SHP77 (cell line): ENCODE results near the gene DUS2.

Experiments used
- DNase-seq, 2 experiments: peaks; one replicate each; lab custom pipeline; 2025; lab: John Stamatoyannopoulos, UW

Gene DUS2

GRCh38 chr16:68077866-68078700 lies 55.0 kb downstream of the DUS2 start:
- DNase-seq, result no peak

GRCh38 chr16:68078701-68079375 lies 55.8 kb downstream of the DUS2 start:
- DNase-seq, result no peak

DNA sequence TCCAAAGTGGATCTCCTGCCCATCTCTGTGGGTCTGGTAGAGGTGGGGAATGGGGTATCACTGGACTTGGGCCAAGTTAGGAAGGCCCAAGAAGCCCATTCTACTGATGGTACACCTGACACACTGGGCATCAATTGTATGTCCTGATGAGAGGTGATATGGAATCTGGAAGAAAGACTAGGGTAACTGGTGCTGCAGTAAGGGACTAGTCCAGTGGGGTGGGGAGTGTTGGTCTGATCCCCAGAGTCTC lies 56.2 kb downstream of the DUS2 start:
- DNase-seq, result no peak

- no peak for DNase-seq
Observed at GRCh38 chr16:68079626-68080344, 56.7 kb downstream of the DUS2 start.

GRCh38 chr16:68081861-68082628 lies 59.0 kb downstream of the DUS2 start:
- no peak for DNase-seq

DNA sequence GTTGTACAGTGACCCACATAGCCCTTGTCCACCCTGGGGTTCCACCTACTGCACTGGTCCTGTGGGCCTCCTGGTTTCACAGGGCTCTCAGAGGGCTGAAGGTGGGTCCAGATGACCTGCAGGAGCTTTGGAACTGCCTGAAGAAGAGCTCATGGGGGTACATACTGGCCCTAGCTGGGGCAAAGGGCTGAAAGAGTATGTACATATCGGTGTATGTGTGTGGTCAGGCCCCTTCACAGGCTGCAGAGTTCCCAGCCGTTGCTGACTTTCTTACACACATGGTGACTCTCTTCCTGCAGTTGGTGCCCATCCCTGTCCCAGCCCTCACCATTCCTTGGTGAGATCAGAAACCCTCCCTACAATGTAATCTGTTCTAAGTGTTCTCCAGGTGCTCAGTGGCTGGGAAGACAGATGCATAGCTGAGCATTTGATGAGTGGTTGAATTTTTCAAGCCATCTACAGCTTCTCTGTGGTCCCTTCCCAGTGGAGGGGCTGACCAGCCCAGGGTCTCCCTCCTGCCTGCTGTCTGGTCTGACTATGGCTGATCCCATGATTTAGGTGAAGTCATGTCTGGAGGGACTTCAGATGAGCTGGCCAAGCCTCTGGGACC lies 59.6 kb downstream of the DUS2 start:
- no peak for DNase-seq

GRCh38 chr16:68083239-68083781 lies 60.2 kb downstream of the DUS2 start:
- no peak for DNase-seq

DNA sequence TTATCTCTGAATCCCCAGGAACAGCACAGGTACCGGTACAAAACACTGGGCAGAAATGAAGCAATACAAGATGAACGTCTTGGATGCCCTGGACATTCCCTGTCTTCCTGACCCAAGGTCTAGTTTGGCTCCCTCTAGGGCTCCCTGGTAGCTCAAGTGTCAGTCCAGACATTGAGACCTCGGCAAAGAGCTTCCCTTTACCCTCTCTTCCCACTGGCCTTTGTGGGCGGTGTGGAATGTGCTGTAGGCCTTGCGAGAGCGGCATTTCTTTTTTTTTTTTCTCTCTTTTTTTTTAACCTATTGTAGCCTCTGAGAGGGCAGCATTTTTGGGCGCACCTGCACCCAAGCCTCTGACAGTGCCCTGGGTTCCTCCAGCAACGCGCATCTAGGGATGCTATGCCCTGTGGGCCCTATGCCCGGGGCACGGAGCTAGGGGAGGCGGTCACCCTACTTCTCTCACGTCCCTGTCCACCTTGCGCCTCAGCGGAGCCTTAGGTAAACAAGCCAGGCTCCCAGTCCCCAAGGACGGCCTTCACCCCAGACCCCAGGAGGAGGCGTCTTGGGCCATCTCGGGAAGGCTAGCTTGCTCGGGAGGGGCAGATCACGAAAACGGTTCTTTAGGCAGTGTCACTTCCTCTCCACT lies 60.9 kb downstream of the DUS2 start:
- DNase-seq, result peak in 1 of 2 experiments; percentile 18

DNA sequence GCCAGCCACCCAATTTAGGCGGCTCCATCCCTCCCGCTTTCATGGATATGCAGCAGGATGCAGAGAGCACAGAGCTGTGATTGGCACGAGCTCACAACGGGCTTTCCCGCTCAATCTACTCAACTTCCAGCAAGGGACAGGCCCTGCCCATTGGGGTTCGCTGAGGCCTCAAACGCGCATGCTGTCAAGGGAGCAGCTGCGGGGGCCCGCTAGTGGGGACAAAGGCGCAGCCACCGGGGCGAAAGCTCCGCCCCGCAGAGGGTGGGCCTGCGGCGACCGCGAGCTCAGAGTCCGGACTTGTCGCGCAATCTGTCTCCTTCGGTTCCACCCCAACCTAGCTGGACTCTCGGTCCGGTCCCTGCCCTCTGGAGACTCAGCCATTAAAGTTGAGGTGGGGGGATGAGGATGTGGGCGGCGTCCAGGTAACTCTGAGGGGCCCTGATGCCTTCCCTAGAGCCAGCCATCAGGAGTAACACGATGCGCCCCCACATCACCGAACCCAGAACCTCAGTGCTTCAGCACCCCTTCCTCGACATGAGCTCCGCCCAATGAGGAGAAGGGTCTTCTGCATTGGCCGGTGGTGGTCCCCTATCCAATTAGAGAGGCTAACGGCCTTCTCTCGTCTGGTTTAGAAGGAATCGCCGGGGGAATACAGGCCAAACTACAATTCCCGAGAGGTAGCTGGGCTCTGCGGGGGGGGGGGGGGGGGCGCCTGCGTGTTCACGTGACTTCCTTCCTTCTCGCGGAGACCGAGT lies 61.6 kb downstream of the DUS2 start:
- DNase-seq, result peak; percentile 92 to 93

DNA sequence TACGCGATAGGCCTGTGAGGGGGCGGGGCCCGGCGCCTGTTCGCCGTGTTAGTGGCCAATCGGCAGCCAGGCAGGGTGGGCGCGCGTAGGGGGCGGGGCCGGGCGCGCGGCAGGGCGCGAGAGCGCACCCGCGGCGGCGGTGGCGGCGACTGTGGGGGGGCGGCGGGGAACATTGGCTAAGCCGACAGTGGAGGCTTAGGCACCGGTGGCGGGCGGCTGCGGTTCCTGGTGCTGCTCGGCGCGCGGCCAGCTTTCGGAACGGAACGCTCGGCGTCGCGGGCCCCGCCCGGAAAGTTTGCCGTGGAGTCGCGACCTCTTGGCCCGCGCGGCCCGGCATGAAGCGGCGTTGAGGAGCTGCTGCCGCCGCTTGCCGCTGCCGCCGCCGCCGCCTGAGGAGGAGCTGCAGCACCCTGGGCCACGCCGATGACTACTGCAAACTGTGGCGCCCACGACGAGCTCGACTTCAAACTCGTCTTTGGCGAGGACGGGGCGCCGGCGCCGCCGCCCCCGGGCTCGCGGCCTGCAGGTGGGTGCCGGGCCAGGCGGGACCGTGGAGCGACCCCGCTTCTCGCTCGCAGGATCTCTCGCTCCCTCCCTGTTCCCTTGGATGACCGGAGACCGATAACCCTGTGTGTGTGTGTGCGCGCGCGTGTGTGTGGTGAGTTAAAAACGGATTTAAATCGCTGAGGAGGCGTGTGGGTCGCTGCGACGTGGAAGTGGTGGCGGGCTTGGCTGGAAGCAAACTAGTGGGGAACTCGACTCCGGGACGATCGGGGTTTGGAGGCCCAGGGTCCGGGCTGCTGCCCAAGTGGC lies 62.4 kb downstream of the DUS2 start, which contains the start of gene NFATC3:
Gene NFATC3, plus strand, starts transcription at position 112 of the 813 bp plus-strand sequence. Its CDS starts 312 bp downstream, at position 424.
- peak; percentile 32 to 96 for DNase-seq

DNA sequence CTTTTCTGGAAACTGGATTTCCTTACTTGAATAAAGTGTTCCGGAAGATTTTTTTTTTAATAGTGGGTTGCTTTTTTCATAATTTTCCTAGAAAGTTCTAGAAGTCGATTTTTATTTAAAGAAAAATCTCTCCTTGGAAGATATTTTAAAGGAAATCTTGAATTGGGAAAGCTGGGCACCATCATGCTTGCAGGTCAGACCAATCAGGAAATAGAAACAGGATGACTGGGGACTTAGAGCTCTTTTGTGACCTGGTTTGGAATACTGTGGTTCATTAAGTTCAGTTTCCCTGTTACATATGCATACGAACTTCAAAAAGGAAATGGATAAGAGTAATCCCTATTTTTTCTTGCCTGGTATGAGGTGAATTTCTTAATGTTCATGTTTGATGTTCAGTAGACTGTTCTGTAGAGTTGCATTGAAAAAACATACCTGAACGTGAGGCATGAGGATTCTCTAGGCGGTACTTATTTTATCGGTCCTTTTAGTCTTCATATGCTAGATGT lies 63.3 kb downstream of the DUS2 start:
- peak in 1 of 2 experiments; percentile 4 for DNase-seq

- DNase-seq, result no peak
Observed at GRCh38 chr16:68086860-68087268, 63.8 kb downstream of the DUS2 start.

DNA sequence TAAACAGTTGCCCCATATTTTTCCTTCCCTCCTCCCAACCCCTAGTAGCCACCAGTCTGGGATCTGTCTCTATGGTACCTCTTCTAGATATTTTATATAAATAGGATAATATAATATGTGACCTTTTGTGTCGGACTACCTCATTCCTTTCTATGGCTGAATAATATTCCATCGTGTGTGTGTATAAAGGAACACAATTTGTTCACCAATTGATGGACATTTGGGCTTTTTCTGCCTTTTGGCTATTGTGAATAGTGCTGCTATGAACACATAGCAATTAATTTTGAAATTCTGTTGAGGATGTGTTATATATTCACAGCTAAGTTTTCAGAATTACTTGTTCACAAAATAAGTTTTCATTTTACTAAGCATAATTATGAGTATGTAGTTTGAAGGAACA lies 64.6 kb downstream of the DUS2 start:
- no peak for DNase-seq

- DNase-seq, result no peak
Observed at GRCh38 chr16:68088130-68088972, 65.3 kb downstream of the DUS2 start.

- no peak for DNase-seq
Observed at GRCh38 chr16:68089067-68089466, 66.0 kb downstream of the DUS2 start.

DNA sequence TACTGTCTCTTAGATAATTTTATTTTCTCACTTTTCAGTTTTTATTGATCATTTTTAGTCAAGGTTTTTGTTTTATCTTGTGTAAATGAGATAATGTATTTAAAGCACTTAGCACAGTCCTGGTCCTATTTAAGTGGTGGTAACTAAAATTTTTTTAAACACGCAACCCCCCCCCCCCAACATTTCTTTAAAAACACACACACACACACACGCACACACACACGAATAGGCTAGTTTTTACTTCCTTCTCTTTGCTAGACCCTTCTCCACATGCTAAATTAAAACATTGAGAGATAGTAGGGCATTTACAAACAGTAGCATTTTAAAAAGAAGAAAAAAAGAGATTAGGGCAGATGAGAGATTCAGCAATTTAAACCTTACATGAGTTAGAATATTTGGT lies 67.0 kb downstream of the DUS2 start:
- no peak for DNase-seq

GRCh38 chr16:68090533-68090932 lies 67.4 kb downstream of the DUS2 start:
- no peak for DNase-seq
